Keratinocyte (primary cell): ENCODE data around the gene MED8. TPM values are rescaled to one million over a fixed set of nuclear protein-coding genes. Genes with fewer than 3 reads are reported as not detected.

Source experiments
- DNase-seq: peaks from one replicate; pipeline ENCODE4 v3.0.0-alpha.2; 2011; ENCODE audit warnings: low read depth, missing footprints, low spot score
- FAIRE-seq: peaks from 2 replicates; lab custom pipeline; 2011; peaks lifted over from hg19 to GRCh38; lab: Jason Lieb, UNC
- H2AFZ ChIP-seq: 2 replicates; pipeline ENCODE4 v1.6.0; 2012; ENCODE audit warnings: low read length, control low read depth, inconsistent platforms; ENCODE audit not compliant: control insufficient read depth
- H3K27ac ChIP-seq: 2 replicates; pipeline ENCODE4 v1.5.1; 2011; ENCODE audit warnings: low read length; ENCODE audit not compliant: control insufficient read depth, insufficient read depth
- H3K27me3 ChIP-seq: 3 replicates; pipeline ENCODE4 v1.6.0; 2011; ENCODE audit warnings: low read length; ENCODE audit not compliant: control insufficient read depth, insufficient read depth; ENCODE audit errors: extremely low read depth
- H3K36me3 ChIP-seq, 2 experiments: 2 replicates in 1 of 2; 3 replicates in 1 of 2; pipeline ENCODE4 v1.5.1; 2011; ENCODE audit warnings: low read length in 2 of 2, mild to moderate bottlenecking in 1 of 2; ENCODE audit not compliant: control insufficient read depth in 2 of 2, insufficient read depth in 2 of 2; ENCODE audit errors: extremely low read depth in 1 of 2
- H3K4me1 ChIP-seq: 3 replicates; pipeline ENCODE4 v1.5.1; 2011; ENCODE audit warnings: low read length; ENCODE audit not compliant: control insufficient read depth, insufficient read depth; ENCODE audit errors: extremely low read depth
- H3K4me2 ChIP-seq: 3 replicates; pipeline ENCODE4 v1.6.0; 2011; ENCODE audit warnings: low read depth, low read length; ENCODE audit not compliant: control insufficient read depth, insufficient read depth; ENCODE audit errors: extremely low read depth
- H3K4me3 ChIP-seq, 3 experiments: fragments of 200-600 bp in 1 of 3; sonication (generic) in 1 of 3; 2 replicates in 2 of 3; 3 replicates in 1 of 3; pipeline ENCODE4 v1.5.1; 2011 to 2016; ENCODE audit warnings: low read length in 3 of 3, mild to moderate bottlenecking in 3 of 3, control low read depth in 2 of 3, inconsistent platforms in 1 of 3, low read depth in 1 of 3, mixed read lengths in 1 of 3, mixed run types in 1 of 3, moderate library complexity in 1 of 3; ENCODE audit not compliant: control insufficient read depth in 2 of 3, insufficient read depth in 2 of 3; ENCODE audit errors: extremely low read depth in 1 of 3
- H3K79me2 ChIP-seq: 2 replicates; pipeline ENCODE4 v1.6.0; 2012; ENCODE audit warnings: low read length; ENCODE audit not compliant: control insufficient read depth, insufficient read depth
- H3K9ac ChIP-seq: 3 replicates; pipeline ENCODE4 v1.6.0; 2011; ENCODE audit warnings: low read length; ENCODE audit not compliant: control insufficient read depth, insufficient read depth; ENCODE audit errors: extremely low read depth
- H3K9me1 ChIP-seq: 3 replicates; pipeline ENCODE4 v1.6.0; 2011; ENCODE audit warnings: low read length; ENCODE audit not compliant: control insufficient read depth, insufficient read depth; ENCODE audit errors: extremely low read depth
- H3K9me3 ChIP-seq: 2 replicates; pipeline ENCODE4 v1.5.1; 2012; ENCODE audit warnings: low read depth, low read length; ENCODE audit not compliant: control insufficient read depth
- H4K20me1 ChIP-seq: 3 replicates; pipeline ENCODE4 v1.6.0; 2011; ENCODE audit warnings: low read length; ENCODE audit not compliant: control insufficient read depth, insufficient read depth; ENCODE audit errors: extremely low read depth
- CTCF ChIP-seq, 3 experiments: IDR thresholded peaks in 1 of 3; conservative IDR thresholded peaks in 1 of 3; optimal IDR thresholded peaks in 1 of 3; 2 replicates in 2 of 3; 3 replicates in 1 of 3; pipeline versions ENCODE3 to v1.5.1; 2011; ENCODE audit warnings: low read length in 3 of 3, mild to moderate bottlenecking in 3 of 3, moderate library complexity in 2 of 3, control low read depth in 1 of 3, inconsistent platforms in 1 of 3; ENCODE audit not compliant: insufficient read depth in 2 of 3; ENCODE audit errors: extremely low read depth in 1 of 3
- EZH2 ChIP-seq: IDR thresholded peaks from one replicate; pipeline ENCODE4 v1.6.1; 2012; ENCODE audit warnings: inconsistent platforms, mild to moderate bottlenecking, low read length, moderate library complexity
- dilution Hi-C: fragments of 300-500 bp; cut with MboI; formaldehyde crosslinking; loops from one replicate; pipeline ENCODE4 v1.7.0; 2020; ENCODE audit warnings: low sequenced_read_pairs; ENCODE audit not compliant: extremely low pct_ligation_motif_present
- polyA plus RNA-seq, 5 experiments: library from polyadenylated mRNA; depleted of rRNA in 3 of 5; stranded (reverse) in 3 of 5; stranded (forward) in 1 of 5; unstranded in 1 of 5; fragments of >200 nt; gene quantifications; 1 replicate in 1 of 5; 2 replicates in 3 of 5; 3 replicates in 1 of 5; pipeline versions ENCODE4 v1.2.1 to v1.2.3, GENCODE V29; 2011 to 2012; ENCODE audit warnings: missing spikeins in 2 of 5, low read depth in 1 of 5, low replicate concordance in 1 of 5

MED8 gene
- polyA plus RNA-seq, 1 donor (not counting 4 experiments of a cell fraction or from before 2014, with no cell fraction given) = 14.3 TPM

DNA sequence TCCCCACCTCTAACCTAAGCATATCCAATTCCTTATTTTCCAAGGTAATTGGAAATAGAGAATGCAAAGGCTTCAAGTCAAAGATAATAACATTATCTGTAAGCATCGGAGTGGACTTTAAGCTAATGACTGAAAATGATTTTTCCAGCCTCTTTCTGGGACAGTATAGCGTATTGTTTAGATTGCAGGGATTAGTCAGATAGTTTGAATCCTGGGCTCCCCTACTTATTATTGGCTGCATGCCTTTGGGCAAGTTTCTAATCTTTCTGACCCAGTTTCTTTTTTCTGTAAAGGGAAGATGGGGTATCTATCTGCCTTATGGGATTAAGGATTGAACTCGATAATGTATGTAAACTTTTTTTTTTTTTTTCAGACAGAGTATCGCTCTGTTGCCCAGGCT, 32.3 kb downstream of the MED8 start:
- H3K27ac ChIP-seq = no peak overlapping the region
- no peak for TF ChIP-seq EZH2
- no peak for TF ChIP-seq CTCF (optimal IDR thresholded peaks at IDR 0.05 in 1 of 3, IDR thresholded peaks at IDR 0.05 in 1 of 3, conservative IDR thresholded peaks at IDR 0.05 in 1 of 3; ENCODE audit: extremely low read depth in 1 of 3, insufficient read depth in 2 of 3, low read length in 3 of 3)
- H2AFZ ChIP-seq = no peak overlapping the region
- no peak overlapping the region for H3K4me3 ChIP-seq
- peaks cover 3 to 16% of the 10 kb centered on the region in 2 experiments for H3K36me3 ChIP-seq
- no peak overlapping the region for H3K4me2 ChIP-seq
- no peak overlapping the region for H3K9ac ChIP-seq
- peaks cover 26% of the 10 kb centered on the region for H3K4me1 ChIP-seq
- peaks cover 36% of the 10 kb centered on the region for H3K79me2 ChIP-seq
- DNase-seq = no peak
- FAIRE-seq = no peak
- no peaks in the 10 kb centered on the region for H3K9me3 ChIP-seq
- dilution Hi-C loops = no loop called here
- H3K27me3 ChIP-seq = no peaks in the 10 kb centered on the region
- H3K9me1 ChIP-seq = no peaks in the 10 kb centered on the region
- H4K20me1 ChIP-seq = no peaks in the 10 kb centered on the region

GRCh38 chr1:43354936-43355335, 34.7 kb downstream of the MED8 start:
- Histone ChIP-seq H3K36me3 (no peaks in the 10 kb centered on the region), H3K79me2 (peaks cover 13% of the 10 kb centered on the region), H3K9ac (no peak overlapping the region), H3K27ac (no peak overlapping the region), H3K9me1 (no peaks in the 10 kb centered on the region), H3K4me1 (peaks cover 7% of the 10 kb centered on the region), H3K9me3 (no peaks in the 10 kb centered on the region), H2AFZ (no peak overlapping the region), H3K27me3 (no peaks in the 10 kb centered on the region), H3K4me2 (no peak overlapping the region), H3K4me3 (no peak overlapping the region), H4K20me1 (no peaks in the 10 kb centered on the region)
- DNase-seq (no peak), FAIRE-seq (no peak)
- dilution Hi-C loops = no loop called here
- TF ChIP-seq CTCF (optimal IDR thresholded peaks at IDR 0.05 in 1 of 3, IDR thresholded peaks at IDR 0.05 in 1 of 3, conservative IDR thresholded peaks at IDR 0.05 in 1 of 3; ENCODE audit: extremely low read depth in 1 of 3, insufficient read depth in 2 of 3, low read length in 3 of 3) (no peak), EZH2 (no peak)
